Measurements from ENCODE around the gene DCT. TPM values are rescaled to one million over a fixed set of nuclear protein-coding genes. Genes with fewer than 3 reads are reported as not detected.
"Not testable (repeated sequence)": the region's sequence is repeated elsewhere in the genome, so short reads cannot be mapped to it uniquely, and the experiment has no call there.

The DCT gene
- not detected for total RNA-seq

- intact Hi-C loops (cut with DNase I), result no loop called here
- TF ChIP-seq, protein P1, sequence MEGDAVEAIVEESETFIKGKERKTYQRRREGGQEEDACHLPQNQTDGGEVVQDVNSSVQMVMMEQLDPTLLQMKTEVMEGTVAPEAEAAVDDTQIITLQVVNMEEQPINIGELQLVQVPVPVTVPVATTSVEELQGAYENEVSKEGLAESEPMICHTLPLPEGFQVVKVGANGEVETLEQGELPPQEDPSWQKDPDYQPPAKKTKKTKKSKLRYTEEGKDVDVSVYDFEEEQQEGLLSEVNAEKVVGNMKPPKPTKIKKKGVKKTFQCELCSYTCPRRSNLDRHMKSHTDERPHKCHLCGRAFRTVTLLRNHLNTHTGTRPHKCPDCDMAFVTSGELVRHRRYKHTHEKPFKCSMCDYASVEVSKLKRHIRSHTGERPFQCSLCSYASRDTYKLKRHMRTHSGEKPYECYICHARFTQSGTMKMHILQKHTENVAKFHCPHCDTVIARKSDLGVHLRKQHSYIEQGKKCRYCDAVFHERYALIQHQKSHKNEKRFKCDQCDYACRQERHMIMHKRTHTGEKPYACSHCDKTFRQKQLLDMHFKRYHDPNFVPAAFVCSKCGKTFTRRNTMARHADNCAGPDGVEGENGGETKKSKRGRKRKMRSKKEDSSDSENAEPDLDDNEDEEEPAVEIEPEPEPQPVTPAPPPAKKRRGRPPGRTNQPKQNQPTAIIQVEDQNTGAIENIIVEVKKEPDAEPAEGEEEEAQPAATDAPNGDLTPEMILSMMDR (IDR thresholded peaks at IDR 0.05), result no peak
- no peak within 1 kb of the TSS for H3K4me3 ChIP-seq
- DNase-seq (ENCODE audit: low spot score in 2 of 2), result no peak
- no peaks in the 10 kb centered on the region for H3K9me3 ChIP-seq
- H3K36me3 ChIP-seq, result no peaks in the 10 kb centered on the region
- H3K27ac ChIP-seq, result no peak within 1 kb of the TSS
- H3K27me3 ChIP-seq, result no peaks in the 10 kb centered on the region
- H3K4me1 ChIP-seq, result no peaks in the 10 kb centered on the region
Measured at GRCh38 chr13:94479616-94480015, at the start of gene DCT. DCT (minus strand) TSS chr13:94479682; CDS start chr13:94479255, 427 bp downstream.

GRCh38 chr13:94526956-94527355, 47.5 kb upstream of the DCT start:
- H3K27ac ChIP-seq; H3K4me3 ChIP-seq; intact Hi-C loops (cut with DNase I); DNase-seq (ENCODE audit: low spot score in 2 of 2); H3K36me3 ChIP-seq; H3K27me3 ChIP-seq; H3K4me1 ChIP-seq; H3K9me3 ChIP-seq: not testable (repeated sequence)

DNA sequence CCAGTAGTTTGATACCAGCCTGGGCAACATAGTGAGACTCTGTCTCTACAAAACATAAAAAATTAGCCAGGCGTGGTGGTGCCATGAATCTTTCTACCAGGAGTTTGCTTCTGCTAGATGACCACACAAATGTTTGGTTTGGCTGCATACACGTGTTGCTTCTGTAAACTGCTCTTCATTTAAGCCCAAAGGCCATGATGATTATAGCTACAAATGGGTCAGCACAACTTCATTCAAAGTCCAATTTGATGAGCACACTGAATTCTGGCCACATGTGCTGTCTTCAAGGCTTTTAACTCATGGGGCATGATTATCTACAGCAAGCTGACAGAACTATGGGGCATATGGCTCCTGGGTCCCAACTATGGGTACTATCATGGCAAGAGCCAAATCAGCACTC, 46.3 kb upstream of the DCT start:
- Histone ChIP-seq H3K36me3 (no peaks in the 10 kb centered on the region), H3K4me1 (no peaks in the 10 kb centered on the region), H3K9me3 (peaks cover 0 to 2% of the 10 kb centered on the region in 2 donors), H3K27me3 (no peaks in the 10 kb centered on the region), H3K27ac (no peak overlapping the region), H3K4me3 (no peak overlapping the region)
- TF ChIP-seq, protein P1 (IDR thresholded peaks at IDR 0.05), result no peak
- intact Hi-C loops (cut with DNase I), result no loop called here
- no peak for DNase-seq (ENCODE audit: low spot score in 2 of 2)

DNA sequence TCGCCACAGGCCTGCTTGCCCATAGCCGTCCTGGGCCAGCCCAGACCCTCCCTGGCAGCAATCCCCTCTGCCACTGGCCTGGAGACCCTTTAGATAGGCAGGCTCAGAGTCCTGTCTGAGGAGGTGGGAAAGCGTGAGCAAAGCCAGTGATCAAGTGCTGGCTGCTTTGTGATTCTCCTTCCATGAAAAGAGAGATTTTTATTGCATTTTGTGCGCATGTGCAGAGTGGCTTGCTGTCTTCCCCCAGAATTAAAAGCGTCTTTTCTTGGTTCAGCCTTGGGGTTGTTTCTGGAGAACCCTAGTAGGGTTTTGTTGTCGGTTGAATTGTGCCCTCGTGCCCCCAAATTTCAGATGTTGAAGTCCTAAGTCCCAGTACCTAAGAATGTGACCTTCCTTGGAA, 44.9 kb upstream of the DCT start:
- no peaks in the 10 kb centered on the region for H3K36me3 ChIP-seq
- no peaks in the 10 kb centered on the region for H3K4me1 ChIP-seq
- TF ChIP-seq, protein P1 (IDR thresholded peaks at IDR 0.05), result no peak
- no peaks in the 10 kb centered on the region for H3K27me3 ChIP-seq
- DNase-seq (ENCODE audit: low spot score in 2 of 2), result no peak
- H3K9me3 ChIP-seq, result peaks cover 0 to 2% of the 10 kb centered on the region in 2 donors
- no peak overlapping the region for H3K4me3 ChIP-seq
- no peak overlapping the region for H3K27ac ChIP-seq
- intact Hi-C loops (cut with DNase I), result no loop called here

- Histone ChIP-seq H3K9me3 (no peaks in the 10 kb centered on the region), H3K36me3 (no peaks in the 10 kb centered on the region), H3K27me3 (no peaks in the 10 kb centered on the region), H3K4me3 (no peak overlapping the region), H3K27ac (no peak overlapping the region), H3K4me1 (no peaks in the 10 kb centered on the region)
- TF ChIP-seq, protein P1 (IDR thresholded peaks at IDR 0.05), result no peak
- DNase-seq (ENCODE audit: low spot score in 2 of 2), result no peak
- intact Hi-C loops (cut with DNase I), result no loop called here
Measured at GRCh38 chr13:94520001-94520400, 40.5 kb upstream of the DCT start.

- TF ChIP-seq, protein P1 (IDR thresholded peaks at IDR 0.05), result no peak
Measured at GRCh38 chr13:94516456-94516855, 37.0 kb upstream of the DCT start.

More at GRCh38 chr13:94516456-94516855, 37.0 kb upstream of the DCT start:
- Histone ChIP-seq H3K27ac (no peak overlapping the region), H3K27me3 (no peaks in the 10 kb centered on the region), H3K4me1 (no peaks in the 10 kb centered on the region), H3K4me3 (no peak overlapping the region), H3K36me3 (no peaks in the 10 kb centered on the region), H3K9me3 (no peaks in the 10 kb centered on the region)
- no peak for DNase-seq (ENCODE audit: low spot score in 2 of 2)
- intact Hi-C loops (cut with DNase I), result no loop called here

All from ascending aorta (tissue), 2 donors.